Fibroblast of skin of left quadriceps (primary cell): ENCODE measurements around the gene RPL29.
A peak's percentile ranks its signal among the peaks of the same experiment; 100 is the strongest.
"Not testable (repeated sequence)": the region's sequence is repeated elsewhere in the genome, so short reads cannot be mapped to it uniquely, and the experiment has no call there.

Experiments
- DNase-seq, 2 experiments: peaks; one replicate each; pipeline ENCODE4 v3.0.0-alpha.2; 2013; ENCODE audit warnings: low read depth in 2 of 2

Gene RPL29

DNA sequence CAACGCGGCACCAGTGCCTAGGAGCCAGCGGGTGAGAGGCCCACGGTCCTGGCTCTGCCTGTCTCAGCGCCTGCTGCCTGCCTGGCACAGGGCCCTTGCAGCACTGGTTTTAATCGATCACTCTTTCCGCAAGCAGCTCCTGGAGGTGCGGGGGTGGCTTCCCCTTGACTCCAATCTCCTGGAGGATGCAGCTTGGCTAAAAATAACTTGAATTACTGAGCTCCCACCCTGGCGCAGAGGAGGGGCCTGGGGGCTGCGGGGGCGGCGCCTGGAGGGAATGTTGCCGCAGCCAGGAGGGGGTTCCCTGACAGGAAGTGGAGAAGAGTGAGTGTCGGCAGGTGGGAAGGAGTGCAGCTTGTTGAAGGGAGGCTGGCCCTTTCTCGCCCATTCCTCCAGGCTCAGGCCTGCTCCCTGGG is 9.9 kb upstream of the RPL29 start:
- peak; percentile 41 to 44 for DNase-seq

DNA sequence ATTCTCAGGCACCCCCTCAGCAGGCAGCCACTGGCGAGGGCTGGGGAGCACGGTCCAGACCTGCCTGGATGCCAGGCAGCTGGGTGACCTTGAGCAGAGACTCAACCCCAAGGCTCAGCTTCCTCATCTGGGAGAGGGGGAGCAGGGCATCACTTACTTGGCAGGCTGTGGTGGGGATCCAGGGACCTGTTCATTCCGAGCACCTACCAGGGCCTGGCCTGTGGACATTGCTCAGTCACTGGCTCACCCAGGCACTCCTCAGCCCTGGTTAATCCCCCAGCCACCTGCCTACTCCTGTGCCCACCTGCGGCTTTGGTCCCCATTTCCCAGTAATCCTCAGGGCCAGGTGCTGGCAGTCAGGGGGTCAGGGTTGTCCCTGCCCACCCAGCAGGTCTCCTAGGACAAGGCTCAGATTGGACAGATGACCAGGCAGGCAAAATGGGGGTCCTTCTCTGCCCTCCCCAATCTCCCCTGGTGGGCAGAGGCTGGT is 9.3 kb upstream of the RPL29 start:
- no peak for DNase-seq

DNA sequence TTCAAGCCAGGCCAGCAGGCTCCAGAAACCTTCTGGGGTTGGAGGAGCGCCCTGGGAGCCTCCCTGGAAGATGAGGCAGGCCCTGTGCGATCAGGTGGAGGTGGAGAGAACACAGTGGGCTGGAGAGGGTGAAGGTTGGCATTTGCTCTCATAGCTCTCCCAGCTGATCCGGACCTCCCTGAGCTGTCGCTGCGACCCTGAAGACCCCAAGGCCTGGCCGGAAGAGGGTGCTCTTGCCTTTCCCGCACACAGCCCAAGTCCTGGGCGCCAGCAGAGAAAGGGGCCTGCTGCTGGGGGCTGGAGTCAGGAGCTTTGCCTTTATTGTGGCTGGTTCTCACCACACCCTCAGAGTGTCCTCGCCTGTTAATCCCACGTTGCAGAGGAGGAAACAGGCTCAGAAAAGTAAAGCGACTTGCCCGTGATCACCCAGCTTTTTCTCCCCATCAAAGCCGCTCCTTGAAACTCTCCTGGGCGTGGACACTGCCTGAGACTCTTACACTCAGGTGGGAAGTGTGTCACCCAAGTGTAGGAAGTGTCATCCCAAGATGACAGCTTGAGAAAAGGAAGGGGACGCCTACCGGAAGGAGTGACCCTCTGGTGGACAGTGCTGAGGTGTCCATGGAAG is 8.6 kb upstream of the RPL29 start:
- peak; percentile 29 to 32 for DNase-seq

DNA sequence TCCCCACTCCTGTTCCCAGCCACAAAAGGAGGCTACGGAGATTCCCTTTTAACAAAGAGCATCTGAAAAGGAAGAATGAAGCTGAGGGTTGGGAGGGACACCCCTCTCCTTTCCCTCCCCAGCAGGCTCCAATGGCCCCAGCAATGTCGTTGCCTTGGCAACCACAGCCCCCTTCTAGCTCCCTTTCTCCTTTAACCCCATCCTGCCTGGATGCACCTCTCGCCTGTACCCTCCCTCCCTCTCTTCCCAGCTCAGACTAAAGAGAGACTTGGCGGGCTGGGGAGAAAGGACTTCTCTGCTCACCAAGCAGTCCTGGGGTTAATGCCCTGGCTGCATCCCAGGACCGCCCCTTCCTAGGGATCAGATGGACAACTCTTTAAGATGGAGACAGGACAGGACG is 7.1 kb upstream of the RPL29 start:
- no peak for DNase-seq

DNA sequence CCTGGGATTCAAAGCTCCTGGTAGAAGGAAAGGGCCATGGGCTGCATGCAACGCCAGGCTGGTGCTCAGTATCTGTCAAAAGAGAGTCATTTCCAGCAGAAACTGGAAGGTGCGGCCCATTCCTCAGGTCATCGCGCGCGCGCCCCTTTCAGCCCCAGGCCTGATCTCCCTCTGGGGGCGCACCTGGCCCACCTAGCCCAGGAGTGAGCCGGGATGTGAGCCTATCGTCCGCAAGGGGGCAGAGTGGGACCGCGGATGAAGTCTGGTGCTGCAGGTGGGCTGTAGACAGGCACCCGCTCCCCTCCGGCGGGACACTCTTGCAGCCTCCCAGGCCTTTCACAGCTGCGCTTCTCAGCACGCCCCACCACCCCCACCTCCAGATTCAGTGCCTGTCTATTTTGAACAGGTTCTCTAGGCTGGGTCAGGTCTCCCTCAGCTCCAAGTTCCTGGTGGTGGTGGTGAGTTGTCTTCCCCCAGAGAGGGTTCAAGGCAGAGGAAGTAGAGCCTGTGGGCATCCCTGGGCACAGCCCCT is 5.8 kb upstream of the RPL29 start:
- peak; percentile 20 to 25 for DNase-seq

DNA sequence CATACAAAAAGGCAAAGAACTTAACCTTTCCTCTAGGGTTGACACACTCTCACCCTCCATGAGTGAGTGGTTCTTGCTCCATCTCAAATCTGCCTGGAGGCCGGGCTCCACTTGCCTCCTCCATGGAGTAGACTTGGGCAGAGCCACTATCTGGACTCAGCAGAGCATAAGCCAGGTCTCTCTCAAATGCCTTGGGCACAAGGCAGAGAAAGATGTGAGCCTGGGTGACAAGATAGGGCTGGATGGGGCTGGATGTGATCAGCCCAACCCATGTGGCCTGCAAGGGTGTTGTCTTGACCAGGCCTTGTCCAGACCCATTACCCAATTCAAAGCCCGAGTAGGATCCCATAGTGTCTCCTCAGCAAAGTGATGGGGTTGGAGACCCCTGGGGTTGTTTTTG is 4.2 kb upstream of the RPL29 start:
- DNase-seq = no peak

DNA sequence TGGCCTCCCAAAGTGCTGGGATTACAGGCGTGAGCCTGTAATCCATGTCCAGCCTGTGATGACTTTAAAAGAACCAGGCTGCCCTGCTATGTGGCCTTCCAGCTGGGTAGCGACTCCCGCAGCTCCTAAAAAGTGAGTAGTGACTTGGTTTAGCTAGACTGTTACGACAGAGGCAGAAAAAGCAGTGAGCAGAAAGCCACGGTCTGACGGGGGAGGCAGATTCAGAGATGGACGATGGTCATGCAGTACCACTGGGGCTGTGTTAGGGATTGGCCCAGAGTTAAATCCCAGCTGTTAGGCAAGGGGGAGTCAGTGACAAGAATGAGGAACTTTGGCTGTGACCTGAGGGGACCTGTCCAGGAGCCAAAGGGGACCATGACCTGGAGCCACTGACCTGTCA is 3.1 kb upstream of the RPL29 start:
- DNase-seq = no peak

DNA sequence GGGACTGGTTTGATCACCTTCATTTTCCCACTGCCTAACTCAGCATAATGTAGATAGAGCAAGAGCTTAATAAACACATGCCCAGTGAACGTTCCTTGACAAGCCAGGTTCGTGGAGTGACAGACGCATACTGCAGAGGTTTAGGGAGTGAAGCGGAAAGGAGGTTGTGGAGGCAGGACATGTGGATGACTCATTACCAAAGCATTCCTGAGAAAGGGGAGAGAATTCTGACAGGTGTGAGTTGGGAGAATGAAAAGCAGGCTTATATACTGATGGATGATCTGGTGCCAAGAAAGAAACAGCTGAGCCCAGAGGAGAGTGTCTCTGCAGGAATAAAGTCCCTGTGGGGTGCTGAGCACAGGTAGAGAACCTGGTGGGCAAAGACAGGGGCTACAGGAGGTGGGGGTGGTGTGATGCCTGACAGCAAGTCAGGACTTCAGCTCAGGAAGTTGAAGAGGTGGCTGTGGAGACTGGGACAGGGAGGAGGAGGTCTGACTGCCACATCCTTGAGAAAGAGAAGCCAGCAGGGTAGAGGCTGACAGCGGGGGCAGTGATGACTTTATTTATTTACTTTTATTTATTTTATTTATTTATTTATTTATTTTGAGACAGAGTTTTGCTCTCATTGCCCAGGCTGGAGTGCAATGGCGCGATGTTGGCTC is 2.4 kb upstream of the RPL29 start:
- no peak for DNase-seq

DNA sequence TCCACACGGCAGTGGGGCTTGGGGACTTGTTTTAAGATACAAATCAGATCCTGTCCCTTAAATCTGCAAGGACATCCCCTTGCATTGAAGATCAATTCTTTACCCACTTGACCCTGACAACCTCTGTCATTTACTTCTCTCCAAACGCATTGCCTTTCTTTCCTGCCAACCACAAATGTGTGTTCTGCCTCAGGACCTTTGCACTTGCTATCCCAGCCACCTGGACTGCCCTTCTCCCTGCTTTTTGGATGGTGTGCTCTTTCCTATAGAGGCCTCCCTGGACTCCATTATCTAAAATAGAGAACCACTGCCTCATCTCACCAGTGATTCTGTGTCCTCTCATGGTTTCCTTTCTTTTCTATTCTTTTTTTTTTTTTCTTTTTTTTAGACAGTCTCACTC is 1.5 kb upstream of the RPL29 start:
- no peak for DNase-seq

DNA sequence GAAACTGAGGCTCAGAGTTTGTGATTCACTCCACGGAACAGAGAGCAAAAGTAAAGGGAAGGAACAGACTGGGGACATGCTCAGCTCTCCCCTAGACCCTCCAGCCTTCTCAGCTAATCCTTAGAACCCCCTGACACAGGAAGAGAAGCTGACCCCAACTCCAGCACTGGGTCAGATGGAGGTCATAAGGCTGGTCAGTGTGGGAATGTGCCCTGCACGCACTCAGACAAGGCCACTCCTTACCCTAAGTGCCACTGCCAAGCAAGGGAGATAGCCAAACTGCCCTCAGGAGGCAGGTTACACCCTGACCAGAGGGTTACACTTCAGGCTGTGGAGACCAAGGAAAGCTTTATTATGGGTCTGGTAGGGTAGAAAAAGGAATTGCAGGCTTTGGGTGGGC is 1.2 kb downstream of the RPL29 start:
- no peak for DNase-seq

DNA sequence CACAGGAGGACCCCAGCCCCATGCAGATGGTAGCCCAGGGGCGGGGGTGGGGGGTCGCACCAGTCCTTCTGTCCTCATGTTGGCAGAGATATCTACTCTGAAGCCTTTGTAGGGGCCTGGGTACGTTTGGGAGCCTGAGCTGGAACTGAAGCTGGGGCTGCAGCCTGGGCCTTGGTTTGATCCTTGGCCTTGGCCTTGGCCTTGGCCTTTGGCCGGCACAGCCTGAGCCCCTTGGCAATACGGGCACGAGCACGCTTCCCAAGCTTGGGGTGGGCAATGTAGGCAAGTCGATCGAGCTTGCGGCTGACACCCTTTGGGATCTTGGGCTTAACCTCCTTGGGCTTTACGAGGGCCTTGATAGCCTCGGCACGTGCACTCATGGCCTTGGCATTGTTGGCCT is 2.0 kb downstream of the RPL29 start:
- DNase-seq = not testable (repeated sequence)

DNA sequence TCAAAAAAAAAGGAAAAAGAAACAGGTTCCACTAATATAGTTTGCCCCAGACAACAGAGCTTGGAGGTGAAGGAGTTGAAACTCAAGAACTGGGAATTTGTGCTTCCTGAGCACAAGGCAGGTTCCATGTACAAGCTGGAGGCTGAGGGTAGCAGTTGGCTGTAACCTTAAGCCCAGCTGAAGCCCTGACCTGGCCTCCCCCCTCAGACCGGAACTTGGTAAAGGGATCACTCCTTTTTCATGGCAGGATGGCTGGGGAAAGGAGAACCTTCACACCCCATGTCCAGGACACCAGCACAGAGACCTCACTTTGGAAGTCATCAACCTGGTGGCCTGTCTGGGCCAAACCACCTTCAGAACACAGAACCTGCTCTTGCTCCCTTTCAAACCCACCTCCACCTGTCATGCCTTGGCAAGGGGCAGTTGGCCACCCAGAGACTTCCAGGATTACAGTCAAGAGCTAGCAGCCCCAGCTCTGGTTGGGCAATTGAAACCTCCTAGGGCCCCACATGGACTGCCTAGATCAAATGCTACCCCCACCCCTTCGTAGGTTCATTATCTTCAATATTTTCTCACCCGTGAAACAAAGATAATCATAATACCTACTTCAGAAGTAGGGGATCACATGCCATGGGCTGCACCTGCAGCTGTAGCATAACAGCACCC is 3.5 kb downstream of the RPL29 start:
- DNase-seq = no peak

DNA sequence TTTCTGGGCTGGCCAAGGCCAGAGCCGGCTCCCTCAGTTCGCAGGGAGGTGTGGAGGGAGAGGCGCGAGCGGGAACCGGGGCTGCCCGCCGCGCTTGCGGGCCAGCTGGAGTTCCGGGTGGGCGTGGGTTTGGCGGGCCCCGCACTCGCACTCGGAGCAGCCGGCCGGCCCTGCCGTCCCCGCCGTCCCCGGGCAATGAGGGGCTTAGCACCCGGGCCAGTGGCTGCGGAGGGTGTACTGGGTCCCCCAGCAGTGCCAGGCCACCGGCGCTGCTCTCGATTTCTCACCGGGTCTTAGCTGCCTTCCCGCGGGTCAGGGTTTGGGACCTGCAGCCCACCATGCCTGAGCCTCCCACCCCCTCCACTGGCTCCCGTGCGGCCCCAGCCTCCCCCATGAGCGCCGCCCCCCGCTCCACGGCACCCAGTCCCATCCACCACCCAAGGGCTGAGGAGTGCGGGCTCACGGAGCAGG is 5.2 kb downstream of the RPL29 start:
- not testable (repeated sequence) for DNase-seq

DNA sequence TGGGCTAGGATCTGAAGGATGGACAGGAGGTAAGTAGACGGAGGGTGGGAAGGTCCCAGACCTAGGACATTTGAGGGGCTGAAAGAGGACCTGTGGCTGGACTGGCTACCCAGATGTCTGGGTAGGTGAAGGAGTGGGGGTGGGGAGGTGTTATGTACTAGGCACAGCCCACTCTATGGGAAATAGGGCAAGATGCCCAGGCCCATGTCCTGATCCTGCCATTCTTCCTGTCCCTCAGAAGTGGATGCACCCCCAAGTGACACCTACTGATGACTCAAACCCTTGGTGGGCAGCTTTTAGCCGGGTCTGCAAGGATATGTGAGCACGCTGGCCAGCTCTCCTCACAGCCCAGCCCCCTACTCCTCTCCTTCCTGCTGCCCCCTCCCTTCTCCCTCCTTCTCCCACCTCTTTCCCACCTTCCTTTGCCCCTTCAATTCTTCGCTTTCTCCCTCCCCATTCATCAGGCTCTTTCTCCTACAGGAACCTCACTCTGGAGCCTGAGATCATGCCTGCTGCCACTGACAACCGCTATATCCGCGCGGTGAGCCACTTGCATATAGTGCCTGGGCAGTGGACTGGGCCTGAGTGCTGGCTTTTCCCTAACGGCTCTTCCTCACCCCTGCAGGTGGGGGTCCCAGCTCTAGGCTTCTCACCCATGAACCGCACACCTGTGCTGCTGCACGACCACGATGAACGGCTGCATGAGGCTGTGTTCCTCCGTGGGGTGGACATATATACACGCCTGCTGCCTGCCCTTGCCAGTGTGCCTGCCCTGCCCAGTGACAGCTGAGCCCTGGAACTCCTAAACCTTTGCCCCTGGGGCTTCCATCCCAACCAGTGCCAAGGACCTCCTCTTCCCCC is 7.2 kb downstream of the RPL29 start:
- DNase-seq = no peak

DNA sequence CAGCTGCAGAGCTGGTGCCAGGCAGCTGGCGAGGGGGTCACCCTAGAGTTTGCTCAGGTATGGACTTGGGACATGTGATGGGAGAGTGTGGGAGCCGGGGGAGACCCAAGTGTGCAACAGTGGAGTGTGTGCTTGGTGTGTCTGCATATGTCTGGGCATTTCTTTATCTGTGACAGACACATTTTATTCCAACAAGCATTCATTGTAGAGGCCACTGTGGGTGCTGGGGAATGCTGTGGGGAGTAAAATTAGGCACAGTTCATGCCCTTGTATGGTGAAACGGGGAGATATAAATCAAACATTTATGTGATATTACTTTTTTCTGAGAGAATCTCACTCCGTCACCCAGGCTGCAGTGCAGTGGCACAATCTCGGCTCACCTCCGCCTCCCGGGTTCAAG is 8.1 kb downstream of the RPL29 start:
- no peak for DNase-seq

DNA sequence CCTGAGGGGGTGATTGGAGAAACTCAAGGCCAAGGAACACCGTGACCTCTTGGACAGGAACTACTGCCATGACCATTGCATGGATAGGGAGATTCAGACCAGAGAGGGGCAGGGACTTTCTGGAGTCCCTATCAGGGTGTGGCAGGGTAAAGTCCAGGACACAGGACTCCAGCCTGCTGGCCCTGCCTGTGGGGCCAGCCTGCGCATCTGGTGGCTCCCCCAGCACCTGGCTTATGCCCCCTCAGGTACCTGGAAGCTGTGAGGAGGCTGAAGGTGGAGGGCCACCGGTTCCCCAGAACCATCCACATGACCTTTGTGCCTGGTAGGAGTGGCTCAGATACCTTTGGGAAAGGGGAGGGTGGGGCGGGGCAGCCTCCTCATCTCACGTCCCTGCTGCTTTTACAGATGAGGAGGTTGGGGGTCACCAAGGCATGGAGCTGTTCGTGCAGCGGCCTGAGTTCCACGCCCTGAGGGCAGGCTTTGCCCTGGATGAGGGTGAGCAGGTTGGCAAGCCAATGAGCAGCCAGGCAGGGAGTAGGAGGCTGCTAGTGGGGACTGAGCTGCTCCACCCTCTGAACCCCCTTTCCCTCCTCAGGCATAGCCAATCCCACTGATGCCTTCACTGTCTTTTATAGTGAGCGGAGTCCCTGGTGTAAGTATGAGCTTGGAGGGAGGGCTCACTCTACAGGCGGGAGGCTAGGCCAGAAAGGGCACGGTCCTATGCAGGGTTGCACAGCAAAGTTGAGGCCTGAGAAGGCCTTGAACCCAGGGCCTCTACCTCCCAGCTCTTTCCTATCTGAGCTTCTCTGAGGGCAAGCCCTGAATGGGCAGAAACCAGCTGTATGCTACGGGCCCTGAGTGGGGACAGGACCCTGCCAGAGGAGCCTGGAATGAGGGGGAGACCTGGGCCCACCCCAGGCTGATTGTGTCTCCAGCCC is 9.4 kb downstream of the RPL29 start:
- no peak for DNase-seq

DNA sequence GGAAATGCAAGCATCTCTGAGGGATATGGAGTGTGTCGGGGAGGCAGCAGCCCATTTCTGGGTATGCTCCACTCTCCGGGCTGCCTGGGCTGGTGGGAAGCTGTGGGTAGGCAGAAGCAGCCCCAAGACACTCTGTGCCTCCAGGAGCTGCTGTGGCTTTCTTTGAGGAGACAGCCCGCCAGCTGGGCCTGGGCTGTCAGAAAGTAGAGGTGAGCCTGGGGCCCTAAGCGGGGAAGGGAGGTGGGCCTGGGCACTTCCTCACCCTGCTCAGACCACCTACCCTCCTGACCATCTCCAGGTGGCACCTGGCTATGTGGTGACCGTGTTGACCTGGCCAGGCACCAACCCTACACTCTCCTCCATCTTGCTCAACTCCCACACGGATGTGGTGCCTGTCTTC is 10.6 kb downstream of the RPL29 start:
- no peak for DNase-seq

DNA sequence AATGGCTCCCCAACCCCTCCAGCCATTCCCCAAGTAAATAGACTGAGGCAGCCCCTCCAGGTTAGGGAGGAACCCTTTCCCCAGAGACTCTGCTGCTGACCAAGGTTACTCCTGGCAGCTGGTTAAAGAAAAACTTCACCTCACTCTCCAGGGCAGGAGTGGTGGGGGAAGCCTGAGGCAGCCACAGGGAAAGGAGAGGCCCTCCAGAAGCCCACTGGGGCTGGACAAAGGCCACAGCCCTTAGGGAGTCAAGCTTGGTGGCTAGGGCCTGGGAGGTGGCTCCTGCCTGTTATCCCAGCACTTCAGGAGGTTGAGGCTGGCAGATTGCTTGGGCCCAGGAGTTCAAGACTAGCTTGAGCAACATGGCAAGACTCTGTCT is 11.4 kb downstream of the RPL29 start:
- no peak for DNase-seq

DNA sequence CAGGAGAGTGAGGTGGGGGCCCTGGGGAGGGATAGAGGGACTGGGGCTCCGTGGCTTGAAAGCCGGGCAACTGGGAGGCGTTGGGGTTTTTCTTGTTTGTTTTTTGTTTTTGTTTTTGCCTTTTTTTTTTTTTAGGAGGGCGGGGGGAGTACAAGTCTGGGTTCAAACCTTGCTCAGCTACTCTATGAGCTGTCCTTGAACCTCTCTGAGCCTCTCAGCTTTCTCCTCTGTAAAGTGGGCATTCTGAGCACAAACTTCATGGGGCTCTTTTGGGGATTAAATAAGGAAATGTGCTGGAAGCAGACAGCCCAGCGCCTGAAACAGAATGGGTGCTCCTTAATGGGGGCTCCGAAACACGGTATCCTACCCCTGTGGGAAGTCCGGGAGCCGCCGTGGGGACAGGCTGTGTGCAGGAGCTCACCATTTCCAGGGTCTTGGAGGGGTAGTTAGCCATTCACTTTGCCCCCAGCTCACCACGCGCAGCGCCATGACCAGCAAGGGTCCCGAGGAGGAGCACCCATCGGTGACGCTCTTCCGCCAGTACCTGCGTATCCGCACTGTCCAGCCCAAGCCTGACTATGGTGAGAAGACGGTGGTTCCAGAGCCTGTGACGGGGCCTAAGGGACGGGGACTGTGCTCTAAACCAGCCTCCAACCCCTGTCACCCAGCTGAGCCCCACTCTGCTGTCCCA is 12.0 kb downstream of the RPL29 start:
- DNase-seq = no peak
